DMS 273 (cell line): Measurements from ENCODE around the gene KCNQ1.
"Not testable (repeated sequence)": the region's sequence is repeated elsewhere in the genome, so short reads cannot be mapped to it uniquely, and the experiment has no call there.

ENCODE experiments used
- DNase-seq: peaks from one replicate; lab custom pipeline; 2025; ENCODE audit not compliant: unreplicated experiment; lab: John Stamatoyannopoulos, UW

KCNQ1 gene

DNA sequence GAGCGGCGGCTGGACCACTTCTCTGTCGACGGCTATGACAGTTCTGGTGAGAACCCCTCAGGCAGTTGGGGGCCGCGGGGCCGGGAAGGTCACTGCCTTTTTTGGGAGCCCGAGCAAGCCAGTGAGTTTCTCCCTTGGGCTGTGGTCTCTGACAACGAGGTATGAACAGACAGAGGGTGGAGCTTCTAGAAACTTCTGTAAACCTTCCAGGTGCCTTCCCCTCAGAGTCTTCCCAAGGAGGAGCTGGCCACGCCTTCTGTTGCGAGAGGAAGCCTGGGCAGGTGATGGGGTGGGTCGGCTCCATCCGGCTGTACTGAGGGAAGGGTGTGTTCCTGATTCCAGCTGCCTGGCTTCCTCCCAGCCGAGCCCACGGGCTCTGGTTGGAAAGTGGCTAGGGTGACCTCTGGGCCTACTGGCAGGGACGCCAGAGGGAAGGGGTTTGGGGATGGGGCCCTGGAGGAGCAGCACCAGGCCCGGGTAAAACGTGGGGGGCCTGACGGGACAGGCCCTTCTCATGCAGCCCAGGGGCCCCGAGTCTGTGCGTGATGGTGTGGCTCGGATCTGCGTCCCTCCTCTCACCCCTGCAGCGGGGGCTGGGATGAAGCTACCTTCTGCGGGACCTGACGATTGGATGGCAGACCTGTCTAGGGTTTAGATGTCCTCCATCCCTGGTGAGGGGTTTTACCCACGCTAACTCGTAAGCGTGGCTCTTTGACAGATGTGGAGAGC, 144.2 kb downstream of the KCNQ1 start:
- no peak for DNase-seq

DNA sequence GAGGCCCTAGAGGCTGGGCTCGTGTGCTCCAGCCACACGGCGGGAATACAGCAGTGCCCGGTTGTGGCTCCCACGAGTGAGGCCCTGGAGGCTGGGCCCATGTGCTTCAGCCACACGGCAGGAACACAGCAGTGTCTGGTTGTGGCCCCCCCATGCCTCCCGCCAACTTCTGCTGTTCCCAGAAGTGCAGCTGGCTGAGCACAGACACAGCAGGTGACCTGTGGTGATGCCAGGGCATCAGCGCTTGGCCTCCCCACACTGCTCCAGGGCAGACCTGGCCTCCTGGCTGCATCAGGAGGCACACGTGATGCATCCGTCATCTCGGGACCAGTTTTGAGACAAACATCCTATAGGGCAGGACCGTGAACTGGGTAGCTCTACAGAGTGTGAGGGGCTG, 144.7 kb downstream of the KCNQ1 start:
- no peak for DNase-seq

DNA sequence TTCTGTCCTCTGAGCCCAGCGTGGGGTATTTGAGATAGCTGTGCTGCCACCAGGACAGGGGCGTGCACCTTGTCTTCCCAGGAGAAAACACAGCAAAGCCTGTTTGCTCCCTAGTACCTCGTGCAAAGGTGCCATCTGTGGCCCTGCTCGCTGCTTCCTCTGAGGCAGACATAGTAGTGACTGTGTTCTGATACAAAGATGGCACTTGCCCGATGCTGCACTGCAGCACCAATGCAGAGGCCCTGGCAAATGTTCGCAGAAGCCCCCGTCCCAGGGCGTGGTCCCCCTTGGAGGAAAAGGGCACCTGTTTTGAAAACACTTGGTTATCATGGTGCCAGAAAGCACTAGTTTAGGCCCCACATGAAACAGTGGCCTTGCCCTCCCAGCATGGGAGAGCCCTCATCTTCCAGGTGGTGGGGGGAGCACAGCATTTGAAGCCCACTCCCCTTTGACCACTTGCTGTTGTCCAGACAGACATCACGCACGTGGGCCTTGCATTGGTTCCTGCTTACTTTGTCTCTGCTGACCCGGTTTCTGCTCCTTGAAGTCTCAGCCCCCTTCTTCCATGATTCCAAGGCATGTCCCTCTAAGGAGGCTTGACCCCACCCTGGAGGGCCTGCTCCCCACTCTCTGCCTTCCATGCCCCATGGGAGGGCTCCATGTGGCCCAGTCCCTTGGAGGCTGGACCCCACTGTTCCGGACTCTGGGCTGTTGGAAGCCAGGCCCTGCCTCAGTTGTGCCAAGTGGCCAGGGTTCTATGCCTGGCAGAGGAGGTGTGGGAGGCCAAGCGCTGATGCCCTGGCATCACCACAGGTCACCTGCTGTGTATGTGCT, 145.5 kb downstream of the KCNQ1 start:
- no peak for DNase-seq

- no peak for DNase-seq
These were observed 146.4 kb downstream of the KCNQ1 start for GRCh38 chr11:2590965-2591754.

- no peak for DNase-seq
These were observed 147.0 kb downstream of the KCNQ1 start for GRCh38 chr11:2591805-2592204.

DNA sequence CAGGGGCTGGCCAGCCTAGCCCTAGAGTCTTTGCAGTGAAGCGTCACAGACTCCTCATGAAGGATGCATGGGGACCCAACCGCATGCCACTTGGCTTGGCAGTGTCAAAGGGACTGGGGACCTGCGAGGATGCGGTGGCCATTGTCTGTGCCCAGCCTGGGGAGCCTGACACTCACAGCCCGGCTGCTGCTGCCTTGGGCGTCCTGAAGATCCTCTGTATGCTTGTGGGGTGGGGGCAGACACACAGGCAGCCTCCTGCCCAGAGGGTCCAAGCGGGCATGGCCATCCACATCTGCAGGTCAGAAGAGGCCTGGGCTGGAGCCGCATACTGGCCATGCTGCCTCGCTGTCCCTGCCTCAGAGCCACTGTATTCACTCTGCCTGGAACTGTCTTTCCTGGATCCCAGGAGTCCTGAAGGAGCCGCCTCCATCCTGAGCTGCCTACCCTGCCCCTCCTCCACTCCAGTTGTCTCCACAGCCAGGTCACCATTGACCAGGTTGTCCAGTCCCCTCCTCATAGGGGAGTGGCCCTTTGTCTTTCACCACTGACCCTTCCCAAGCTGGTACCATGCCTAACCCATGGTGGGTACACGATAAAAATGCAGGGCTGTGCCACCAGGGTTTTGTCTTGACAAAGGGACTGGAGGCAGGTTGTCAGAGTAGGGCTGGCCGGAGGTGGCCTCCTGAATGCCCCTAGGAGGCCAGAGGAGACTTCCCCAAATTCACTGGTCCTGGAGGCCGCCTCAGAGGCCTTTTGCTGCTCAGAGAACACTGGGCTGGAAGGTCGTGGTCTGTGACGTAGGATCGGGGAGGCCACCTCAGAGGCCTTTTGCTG, 148.0 kb downstream of the KCNQ1 start:
- no peak for DNase-seq

DNA sequence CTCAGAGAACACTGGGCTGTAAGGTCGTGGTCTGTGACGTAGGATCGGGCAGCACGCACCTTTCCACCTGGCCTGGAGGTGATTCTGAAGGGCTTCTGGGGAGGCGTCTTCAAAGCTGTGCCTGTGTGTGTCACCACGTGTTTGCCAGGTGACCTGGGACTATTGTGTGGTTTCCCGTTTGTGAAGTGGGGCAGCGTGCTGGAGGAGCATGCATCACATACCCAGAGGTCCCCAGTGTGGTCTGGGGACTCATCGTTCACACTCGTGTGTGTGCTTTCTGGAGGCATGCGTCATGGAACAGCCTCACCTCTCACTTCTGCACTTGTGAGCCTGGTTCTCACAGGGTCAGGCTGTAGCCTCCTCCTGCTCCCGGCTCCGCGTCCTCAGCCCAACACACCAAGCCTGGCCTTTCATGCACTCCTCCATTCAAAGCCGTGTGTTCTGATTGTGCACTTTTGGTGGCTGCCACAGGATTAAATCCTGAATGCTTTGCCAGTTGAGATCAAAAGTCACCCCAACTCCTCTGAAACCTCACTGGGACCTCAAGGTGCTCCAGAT, 148.7 kb downstream of the KCNQ1 start:
- no peak for DNase-seq

DNA sequence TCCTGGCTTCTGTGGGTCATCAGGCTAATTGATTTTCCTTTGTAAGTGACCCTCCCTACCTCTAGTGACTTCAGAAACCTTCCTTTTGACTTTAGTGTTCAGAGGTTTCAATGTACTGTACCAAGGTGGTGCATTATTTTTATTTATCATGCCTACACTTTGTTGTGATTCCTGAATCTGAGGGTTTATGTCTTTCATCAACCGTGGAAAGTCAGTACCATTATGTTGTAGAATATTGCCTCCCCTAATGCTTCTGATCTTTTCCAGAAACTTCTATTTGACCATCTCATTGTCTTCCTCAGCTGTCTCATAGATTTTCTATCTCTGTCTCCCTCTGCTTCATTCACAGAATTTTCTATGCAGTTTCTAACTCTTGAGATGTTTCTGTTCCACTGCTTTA, 149.5 kb downstream of the KCNQ1 start:
- no peak for DNase-seq

- no peak for DNase-seq
These were observed 150.4 kb downstream of the KCNQ1 start for GRCh38 chr11:2595204-2595603.

DNA sequence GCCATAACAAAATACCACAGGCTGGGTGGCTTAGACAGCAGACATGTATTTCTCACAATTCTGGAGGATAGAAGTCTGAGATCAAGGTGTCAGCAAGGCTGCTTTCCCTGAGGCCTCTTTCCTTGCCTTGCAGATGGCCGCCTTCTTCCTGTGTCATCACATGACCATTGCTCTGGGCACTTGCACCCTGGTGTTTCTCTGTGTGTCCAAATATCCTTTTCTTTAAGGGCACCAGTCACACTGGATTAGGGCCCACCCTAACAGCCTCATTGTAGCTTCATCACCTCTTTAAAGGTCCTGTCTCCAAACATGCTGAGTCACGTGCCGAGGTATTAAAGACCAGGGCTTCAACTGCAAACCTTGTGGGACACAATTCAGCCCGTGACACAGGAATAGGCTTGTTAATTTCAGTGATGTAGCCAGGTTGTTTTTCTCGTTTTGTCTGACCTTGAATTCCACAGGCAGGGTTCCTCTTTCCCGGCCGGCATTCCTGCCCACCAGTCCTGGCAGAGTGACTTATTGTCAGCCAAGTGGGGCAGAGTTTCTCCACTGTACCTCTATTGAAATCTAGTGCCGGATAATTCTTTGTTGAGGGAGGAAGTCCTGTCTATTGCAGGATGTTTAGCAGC, 154.9 kb downstream of the KCNQ1 start:
- no peak for DNase-seq

DNA sequence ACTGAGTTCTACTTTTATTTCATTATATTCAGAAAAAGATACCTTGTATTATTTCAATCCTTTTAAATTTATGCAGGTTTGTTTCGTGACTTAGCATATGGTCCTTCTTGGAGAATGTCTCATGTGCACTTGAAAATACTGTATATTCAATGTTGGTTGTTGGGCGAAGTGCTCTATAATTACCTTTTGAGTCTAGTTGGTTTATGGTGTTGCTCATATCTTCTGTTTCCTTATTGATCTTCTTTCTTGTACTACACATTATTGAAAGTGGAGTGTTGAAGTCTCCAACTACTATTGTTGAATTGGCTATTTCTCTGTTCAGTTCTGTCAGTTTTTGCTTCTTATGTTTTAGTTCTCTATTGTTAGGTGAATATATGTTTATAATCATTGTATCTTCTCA, 164.5 kb downstream of the KCNQ1 start:
- DNase-seq, result no peak

GRCh38 chr11:2612884-2613571, 168.2 kb downstream of the KCNQ1 start:
- no peak for DNase-seq

DNA sequence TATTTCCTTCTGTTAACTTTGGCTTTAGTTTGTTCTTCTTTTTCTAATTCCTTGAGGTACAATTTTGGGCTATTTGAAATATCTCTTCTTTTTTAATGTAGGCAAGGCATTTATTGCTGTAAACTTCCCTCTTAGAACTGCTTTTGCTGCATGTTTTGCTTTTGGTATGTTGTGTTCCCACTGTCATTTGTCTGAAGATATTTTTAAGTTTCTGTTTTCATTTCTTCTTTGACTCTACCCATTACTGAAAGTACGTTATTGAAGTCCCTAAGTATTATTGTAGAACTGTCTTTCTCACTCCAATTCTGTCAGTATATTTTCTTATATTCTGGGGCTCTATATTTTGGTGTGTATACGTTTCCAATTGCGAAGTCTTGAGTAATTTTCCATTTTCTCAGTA, 177.1 kb downstream of the KCNQ1 start:
- DNase-seq, result no peak

DNA sequence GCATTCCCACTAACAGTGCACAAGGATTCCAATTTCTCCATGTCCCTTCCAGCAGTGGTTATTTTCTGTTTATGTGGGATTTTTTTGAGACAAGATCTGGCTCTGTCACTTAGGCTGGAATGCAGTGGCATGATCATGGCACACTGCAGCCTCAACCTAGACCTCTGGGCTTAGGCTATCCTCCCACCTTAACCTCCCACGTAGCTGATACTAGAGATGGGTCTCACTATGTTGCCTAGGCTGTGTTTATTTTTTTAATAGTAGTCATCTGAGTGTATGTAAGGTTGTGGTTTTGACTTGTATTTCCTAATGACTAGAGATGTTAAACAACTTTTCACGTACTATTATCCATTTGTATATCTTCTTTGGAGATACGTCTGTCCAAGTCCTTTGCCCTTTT, 180.4 kb downstream of the KCNQ1 start:
- no peak for DNase-seq

DNA sequence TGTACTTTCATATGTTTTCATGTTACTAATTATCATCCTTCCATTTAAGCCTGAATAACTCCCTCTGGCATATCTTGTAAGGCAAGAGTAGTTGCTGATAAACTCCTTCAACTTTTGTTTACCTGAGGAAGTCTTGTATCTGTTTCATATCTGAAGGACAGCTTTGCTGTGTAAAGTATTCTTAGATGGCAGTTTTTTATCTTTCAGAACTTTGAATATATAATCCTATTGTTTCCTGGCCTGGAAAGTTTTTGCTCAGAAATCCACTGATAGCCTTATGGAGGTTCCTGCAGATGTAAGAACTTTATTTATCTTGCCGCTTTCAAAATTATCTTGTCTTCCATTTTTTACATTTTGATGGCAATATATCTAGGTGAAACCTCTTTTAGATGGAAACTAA, 185.9 kb downstream of the KCNQ1 start:
- DNase-seq, result no peak

GRCh38 chr11:2631161-2631560, 186.4 kb downstream of the KCNQ1 start:
- no peak for DNase-seq

DNA sequence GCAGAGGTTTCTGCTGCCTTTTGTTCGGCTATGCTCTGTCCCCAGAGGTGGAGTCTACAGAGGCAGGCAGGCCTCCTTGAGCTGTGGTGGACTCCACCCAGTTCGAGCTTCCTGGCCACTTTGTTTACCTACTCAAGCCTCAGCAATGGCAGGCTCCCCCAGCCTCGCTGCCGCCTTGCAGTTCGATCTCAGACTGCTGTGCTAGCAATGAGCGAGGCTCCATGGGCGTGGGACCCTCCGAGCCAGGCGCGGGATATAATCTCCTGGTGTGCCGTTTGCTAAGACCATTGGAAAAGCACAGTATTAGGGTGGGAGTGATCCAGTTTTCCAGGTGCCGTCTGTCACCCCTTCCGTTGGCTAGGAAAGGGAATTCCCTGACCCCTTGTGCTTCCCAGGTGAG, 195.0 kb downstream of the KCNQ1 start:
- DNase-seq, result not testable (repeated sequence)

DNA sequence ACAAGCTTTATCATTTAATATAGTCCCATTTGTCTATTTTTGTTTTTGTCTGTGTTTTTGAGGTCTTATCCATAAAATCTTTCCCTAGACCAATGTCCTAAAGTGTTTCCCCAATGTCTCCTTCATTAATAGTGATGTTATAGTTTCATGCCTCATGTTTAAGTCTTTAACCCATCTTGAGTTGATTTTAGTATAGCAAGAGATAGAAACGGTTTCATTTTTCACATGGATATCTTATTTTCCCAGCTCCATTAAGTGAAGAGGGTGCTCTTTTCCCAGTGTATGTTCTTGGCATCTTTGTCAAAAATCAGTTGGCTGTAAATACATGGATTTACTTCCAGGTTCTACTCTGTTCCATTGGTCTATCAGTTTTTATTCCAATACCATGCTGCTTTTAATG, 196.8 kb downstream of the KCNQ1 start:
- no peak for DNase-seq

DNA sequence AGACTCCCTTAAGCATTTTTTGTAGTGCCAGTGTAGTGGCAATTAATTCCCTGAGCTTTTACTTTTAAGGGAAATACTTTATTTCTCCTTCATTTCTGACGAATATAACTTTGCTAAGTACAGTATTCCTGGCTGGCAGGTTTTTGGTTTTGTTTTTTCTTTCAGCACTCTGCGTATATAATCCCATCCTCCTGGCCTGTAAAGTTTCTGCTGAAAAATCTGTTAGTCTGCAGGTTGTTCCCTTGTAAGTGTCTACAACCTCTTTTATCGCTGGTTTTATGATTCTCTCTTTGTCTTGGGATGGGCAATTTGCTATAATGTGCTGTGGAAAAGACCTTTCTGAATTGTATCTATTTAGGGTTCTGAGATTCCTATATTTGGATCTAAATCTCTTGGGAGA, 198.9 kb downstream of the KCNQ1 start:
- DNase-seq, result no peak
